ENCODE data around the gene C17orf113. TPM values are rescaled to one million over a fixed set of nuclear protein-coding genes. Genes with fewer than 3 reads are reported as not detected.

The C17orf113 gene
- total and polyA plus RNA-seq, 2 experiments from 2014 or later: 0.29 to 2.1 TPM

- no peak for TF ChIP-seq ZNF462 (CRISPR knock-in tag; IDR thresholded peaks at IDR 0.05)
- TF ChIP-seq NANOG (IDR thresholded peaks at IDR 0.05; ENCODE audit: borderline replicate concordance): no peak
Observed at GRCh38 chr17:41988418-41988817, 62.0 kb downstream of the C17orf113 start (continued).

Other genes with a start within 250 kb of the C17orf113 start
- 27.9 and 33.3 TPM in 2 replicates for gene P3H4, start 238.7 kb downstream of the C17orf113 start, total RNA-seq (2014; rRNA removed; shearing (Covaris generic))
- gene P3H4, start 238.7 kb downstream of the C17orf113 start, polyA plus RNA-seq (2016; fragmentation: Nextera tagmentation; extraction: Ambion mirVana): 16.0 and 17.0 TPM in 2 replicates
- gene FKBP10, start 237.6 kb downstream of the C17orf113 start, total RNA-seq (2014; rRNA removed; shearing (Covaris generic)): 137 and 151 TPM in 2 replicates
- gene FKBP10, start 237.6 kb downstream of the C17orf113 start, polyA plus RNA-seq (2016; fragmentation: Nextera tagmentation; extraction: Ambion mirVana): 26.2 and 32.2 TPM in 2 replicates
- gene NT5C3B, start 214.4 kb downstream of the C17orf113 start, total RNA-seq (2014; rRNA removed; shearing (Covaris generic)): 68.9 and 78.3 TPM in 2 replicates
- 58.2 and 59.1 TPM in 2 replicates for gene NT5C3B, start 214.4 kb downstream of the C17orf113 start, polyA plus RNA-seq (2016; fragmentation: Nextera tagmentation; extraction: Ambion mirVana)
- 0.27 and 0.42 TPM in 2 replicates for gene KLHL10, start 212.8 kb downstream of the C17orf113 start, total RNA-seq (2014; rRNA removed; shearing (Covaris generic))
- 0.13 TPM in 1 of 2 replicates, not detected in the other for gene KLHL10, start 212.8 kb downstream of the C17orf113 start, polyA plus RNA-seq (2016; fragmentation: Nextera tagmentation; extraction: Ambion mirVana)
- gene KLHL11, start 185.2 kb downstream of the C17orf113 start, total RNA-seq (2014; rRNA removed; shearing (Covaris generic)): 23.7 and 25.5 TPM in 2 replicates
- 6.8 and 8.7 TPM in 2 replicates for gene KLHL11, start 185.2 kb downstream of the C17orf113 start, polyA plus RNA-seq (2016; fragmentation: Nextera tagmentation; extraction: Ambion mirVana)
- gene ACLY, start 131.7 kb downstream of the C17orf113 start, total RNA-seq (2014; rRNA removed; shearing (Covaris generic)): 412 and 439 TPM in 2 replicates
- 119 and 121 TPM in 2 replicates for gene ACLY, start 131.7 kb downstream of the C17orf113 start, polyA plus RNA-seq (2016; fragmentation: Nextera tagmentation; extraction: Ambion mirVana)
- gene ODAD4, start 120.0 kb downstream of the C17orf113 start, total RNA-seq (2014; rRNA removed; shearing (Covaris generic)): 0.12 and 1.8 TPM in 2 replicates
- gene ODAD4, start 120.0 kb downstream of the C17orf113 start, polyA plus RNA-seq (2016; fragmentation: Nextera tagmentation; extraction: Ambion mirVana): 0.54 and 1.7 TPM in 2 replicates
- 40.3 and 47.8 TPM in 2 replicates for gene CNP, start 83.8 kb downstream of the C17orf113 start, total RNA-seq (2014; rRNA removed; shearing (Covaris generic))
- gene CNP, start 83.8 kb downstream of the C17orf113 start, polyA plus RNA-seq (2016; fragmentation: Nextera tagmentation; extraction: Ambion mirVana): 28.3 and 30.8 TPM in 2 replicates
- gene DNAJC7, start 33.2 kb downstream of the C17orf113 start, total RNA-seq (2014; rRNA removed; shearing (Covaris generic)): 119 and 139 TPM in 2 replicates
- 136 and 141 TPM in 2 replicates for gene DNAJC7, start 33.2 kb downstream of the C17orf113 start, polyA plus RNA-seq (2016; fragmentation: Nextera tagmentation; extraction: Ambion mirVana)
- 42.5 and 52.9 TPM in 2 replicates for gene NKIRAS2, start 30.5 kb downstream of the C17orf113 start, total RNA-seq (2014; rRNA removed; shearing (Covaris generic))
- 31.3 and 31.7 TPM in 2 replicates for gene NKIRAS2, start 30.5 kb downstream of the C17orf113 start, polyA plus RNA-seq (2016; fragmentation: Nextera tagmentation; extraction: Ambion mirVana)
- gene ZNF385C, start 47.9 kb upstream of the C17orf113 start, total RNA-seq (2014; rRNA removed; shearing (Covaris generic)): 1.9 and 4.6 TPM in 2 replicates
- 2.5 and 3.1 TPM in 2 replicates for gene ZNF385C, start 47.9 kb upstream of the C17orf113 start, polyA plus RNA-seq (2016; fragmentation: Nextera tagmentation; extraction: Ambion mirVana)
- gene DHX58, start 62.1 kb upstream of the C17orf113 start, total RNA-seq (2014; rRNA removed; shearing (Covaris generic)): 4.1 and 10.5 TPM in 2 replicates
- gene DHX58, start 62.1 kb upstream of the C17orf113 start, polyA plus RNA-seq (2016; fragmentation: Nextera tagmentation; extraction: Ambion mirVana): 5.4 and 6.6 TPM in 2 replicates
- gene KAT2A, start 70.8 kb upstream of the C17orf113 start, total RNA-seq (2014; rRNA removed; shearing (Covaris generic)): 25.2 and 44.5 TPM in 2 replicates
- 13.9 and 16.4 TPM in 2 replicates for gene KAT2A, start 70.8 kb upstream of the C17orf113 start, polyA plus RNA-seq (2016; fragmentation: Nextera tagmentation; extraction: Ambion mirVana)
- 0.52 TPM in 1 of 2 replicates, not detected in the other for gene HSPB9, start 72.2 kb upstream of the C17orf113 start, total RNA-seq (2014; rRNA removed; shearing (Covaris generic))
- gene HSPB9, start 72.2 kb upstream of the C17orf113 start, polyA plus RNA-seq (2016; fragmentation: Nextera tagmentation; extraction: Ambion mirVana): 0.26 and 0.31 TPM in 2 replicates
- 53.2 and 64.2 TPM in 2 replicates for gene RAB5C, start 104.4 kb upstream of the C17orf113 start, total RNA-seq (2014; rRNA removed; shearing (Covaris generic))
- gene RAB5C, start 104.4 kb upstream of the C17orf113 start, polyA plus RNA-seq (2016; fragmentation: Nextera tagmentation; extraction: Ambion mirVana): 23.9 and 28.2 TPM in 2 replicates
- 0.08 and 0.49 TPM in 2 replicates for gene KCNH4, start 130.5 kb upstream of the C17orf113 start, total RNA-seq (2014; rRNA removed; shearing (Covaris generic))
- 0.05 and 0.08 TPM in 2 replicates for gene KCNH4, start 130.5 kb upstream of the C17orf113 start, polyA plus RNA-seq (2016; fragmentation: Nextera tagmentation; extraction: Ambion mirVana)
- gene HCRT, start 134.9 kb upstream of the C17orf113 start, total RNA-seq (2014; rRNA removed; shearing (Covaris generic)): not detected in 2 replicates
- gene HCRT, start 134.9 kb upstream of the C17orf113 start, polyA plus RNA-seq (2016; fragmentation: Nextera tagmentation; extraction: Ambion mirVana): 0.70 TPM in 1 of 2 replicates, not detected in the other
- 6.4 and 13.8 TPM in 2 replicates for gene GHDC, start 143.9 kb upstream of the C17orf113 start, total RNA-seq (2014; rRNA removed; shearing (Covaris generic))
- 3.0 and 4.0 TPM in 2 replicates for gene GHDC, start 143.9 kb upstream of the C17orf113 start, polyA plus RNA-seq (2016; fragmentation: Nextera tagmentation; extraction: Ambion mirVana)
- gene STAT5B, start 225.8 kb upstream of the C17orf113 start, total RNA-seq (2014; rRNA removed; shearing (Covaris generic)): 47.1 and 60.5 TPM in 2 replicates
- 13.9 and 14.3 TPM in 2 replicates for gene STAT5B, start 225.8 kb upstream of the C17orf113 start, polyA plus RNA-seq (2016; fragmentation: Nextera tagmentation; extraction: Ambion mirVana)
- 14.6 and 18.1 TPM in 2 replicates for gene STAT5A, start 237.9 kb upstream of the C17orf113 start, total RNA-seq (2014; rRNA removed; shearing (Covaris generic))
- 2.3 and 2.4 TPM in 2 replicates for gene STAT5A, start 237.9 kb upstream of the C17orf113 start, polyA plus RNA-seq (2016; fragmentation: Nextera tagmentation; extraction: Ambion mirVana)